Skeletal muscle cell (primary cell): ENCODE results near the gene TACR2.
A peak's percentile ranks its signal among the peaks of the same experiment; 100 is the strongest.

ENCODE experiments used
- DNase-seq: peaks from one replicate; pipeline ENCODE4 v3.0.0-alpha.2; 2010; ENCODE audit warnings: low read depth
- H3K4me3 ChIP-seq: 2 replicates; pipeline ENCODE4 v1.5.1; 2011; ENCODE audit warnings: low read depth, mild to moderate bottlenecking, control low read depth, low read length, moderate library complexity

Gene TACR2

GRCh38 chr10:69425041-69425440 lies 8.3 kb upstream of the TACR2 start:
- H3K4me3 ChIP-seq: no peak overlapping the region
- DNase-seq: no peak

- no peak for DNase-seq
These were observed 6.0 kb upstream of the TACR2 start for GRCh38 chr10:69422676-69423075.

GRCh38 chr10:69421611-69422308 lies 5.0 kb upstream of the TACR2 start:
- H3K4me3 ChIP-seq: no peak overlapping the region
- DNase-seq: no peak

More at GRCh38 chr10:69422676-69423075, 6.0 kb upstream of the TACR2 start:
- no peak overlapping the region for H3K4me3 ChIP-seq

GRCh38 chr10:69419744-69420126 lies 3.0 kb upstream of the TACR2 start:
- no peak overlapping the region for H3K4me3 ChIP-seq

GRCh38 chr10:69419096-69419743 lies 2.5 kb upstream of the TACR2 start:
- no peak for DNase-seq
- H3K4me3 ChIP-seq: no peak overlapping the region

More at GRCh38 chr10:69419744-69420126, 3.0 kb upstream of the TACR2 start:
- no peak for DNase-seq

- no peak overlapping the region for H3K4me3 ChIP-seq
- DNase-seq: no peak
These were observed 1.5 kb upstream of the TACR2 start for GRCh38 chr10:69418052-69418752.

- DNase-seq: no peak
- no peak overlapping the region for H3K4me3 ChIP-seq
These were observed 824 bp upstream of the TACR2 start for GRCh38 chr10:69417542-69417941.

GRCh38 chr10:69415951-69416350 lies 767 bp downstream of the TACR2 start:
- no peak overlapping the region for H3K4me3 ChIP-seq
- no peak for DNase-seq

- no peak for DNase-seq
- no peak overlapping the region for H3K4me3 ChIP-seq
These were observed 1.7 kb downstream of the TACR2 start for GRCh38 chr10:69415049-69415448.

GRCh38 chr10:69414036-69415018 lies 2.4 kb downstream of the TACR2 start:
- no peak for DNase-seq
- no peak overlapping the region for H3K4me3 ChIP-seq

GRCh38 chr10:69413221-69413865 lies 3.4 kb downstream of the TACR2 start:
- DNase-seq: peak; percentile 31
- no peak overlapping the region for H3K4me3 ChIP-seq

GRCh38 chr10:69412232-69412790 lies 4.4 kb downstream of the TACR2 start:
- DNase-seq: no peak
- H3K4me3 ChIP-seq: no peak overlapping the region

GRCh38 chr10:69411476-69411875 lies 5.2 kb downstream of the TACR2 start:
- H3K4me3 ChIP-seq: no peak overlapping the region
- no peak for DNase-seq

- no peak overlapping the region for H3K4me3 ChIP-seq
- DNase-seq: no peak
These were observed 6.2 kb downstream of the TACR2 start for GRCh38 chr10:69410487-69410886.

- no peak for DNase-seq
- H3K4me3 ChIP-seq: no peak overlapping the region
These were observed 6.8 kb downstream of the TACR2 start for GRCh38 chr10:69409968-69410367.

GRCh38 chr10:69409176-69409495 lies 7.6 kb downstream of the TACR2 start:
- DNase-seq: no peak
- peak overlapping the region; percentile 46 for H3K4me3 ChIP-seq

- peak; percentile 72 for DNase-seq
- H3K4me3 ChIP-seq: peak overlapping the region; percentile 46
These were observed 8.2 kb downstream of the TACR2 start for GRCh38 chr10:69408318-69409175.
